ENCODE results near the gene LRRC8D. TPM values are rescaled to one million over a fixed set of nuclear protein-coding genes. Genes with fewer than 3 reads are reported as not detected.
A peak's percentile ranks its signal among the peaks of the same experiment; 100 is the strongest.

Gene LRRC8D
- total RNA-seq, 3 donors from 2014 or later (not counting 1 experiment from before 2014, with no cell fraction given): 16.2 to 26.2 (median 17.1) TPM

- Histone ChIP-seq H3K27me3 (ENCODE audit: control insufficient read depth, insufficient read depth, low read length) (no peaks in the 10 kb centered on the region), H3K4me1 (ENCODE audit: control insufficient read depth, insufficient read depth, low read length) (no peaks in the 10 kb centered on the region), H3K36me3 (ENCODE audit: control insufficient read depth, insufficient read depth, low read length) (peaks cover 11% of the 10 kb centered on the region), H3K4me3 (ENCODE audit: low read length) (no peak overlapping the region), H3K27ac (ENCODE audit: low read length) (no peak overlapping the region), H3K9me3 (ENCODE audit: control insufficient read depth, insufficient read depth, low read length) (no peaks in the 10 kb centered on the region)
- Mint-ChIP-seq H3K27ac (no peak overlapping the region), H3K27me3 (ENCODE audit: low read depth in 2 of 2) (no peaks in the 10 kb centered on the region), H3K36me3 (peaks cover 13% of the 10 kb centered on the region), H3K4me3 (no peak overlapping the region), H3K9me3 (no peaks in the 10 kb centered on the region), H3K4me1 (peaks cover 0 to 7% of the 10 kb centered on the region in 2 donors)
- TF ChIP-seq, protein P1, sequence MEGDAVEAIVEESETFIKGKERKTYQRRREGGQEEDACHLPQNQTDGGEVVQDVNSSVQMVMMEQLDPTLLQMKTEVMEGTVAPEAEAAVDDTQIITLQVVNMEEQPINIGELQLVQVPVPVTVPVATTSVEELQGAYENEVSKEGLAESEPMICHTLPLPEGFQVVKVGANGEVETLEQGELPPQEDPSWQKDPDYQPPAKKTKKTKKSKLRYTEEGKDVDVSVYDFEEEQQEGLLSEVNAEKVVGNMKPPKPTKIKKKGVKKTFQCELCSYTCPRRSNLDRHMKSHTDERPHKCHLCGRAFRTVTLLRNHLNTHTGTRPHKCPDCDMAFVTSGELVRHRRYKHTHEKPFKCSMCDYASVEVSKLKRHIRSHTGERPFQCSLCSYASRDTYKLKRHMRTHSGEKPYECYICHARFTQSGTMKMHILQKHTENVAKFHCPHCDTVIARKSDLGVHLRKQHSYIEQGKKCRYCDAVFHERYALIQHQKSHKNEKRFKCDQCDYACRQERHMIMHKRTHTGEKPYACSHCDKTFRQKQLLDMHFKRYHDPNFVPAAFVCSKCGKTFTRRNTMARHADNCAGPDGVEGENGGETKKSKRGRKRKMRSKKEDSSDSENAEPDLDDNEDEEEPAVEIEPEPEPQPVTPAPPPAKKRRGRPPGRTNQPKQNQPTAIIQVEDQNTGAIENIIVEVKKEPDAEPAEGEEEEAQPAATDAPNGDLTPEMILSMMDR (IDR thresholded peaks at IDR 0.05): no peak
- 98% methylated on average over 7 of the region's 7 CpGs for WGBS (ENCODE audit: insufficient coverage)
- DNase-seq (no peak), ATAC-seq (no peak)
- intact Hi-C loops (cut with micrococcal nuclease): no loop called here
Measured at GRCh38 chr1:89939059-89939570, 118.3 kb downstream of the LRRC8D start.

- Mint-ChIP-seq H3K27me3 (ENCODE audit: low read depth in 2 of 2) (no peaks in the 10 kb centered on the region), H3K4me1 (peaks cover 0 to 7% of the 10 kb centered on the region in 2 donors), H3K27ac (no peak overlapping the region), H3K36me3 (peaks cover 6% of the 10 kb centered on the region), H3K9me3 (no peaks in the 10 kb centered on the region), H3K4me3 (no peak overlapping the region)
- Histone ChIP-seq H3K27ac (ENCODE audit: low read length) (no peak overlapping the region), H3K36me3 (ENCODE audit: control insufficient read depth, insufficient read depth, low read length) (peaks cover 7% of the 10 kb centered on the region), H3K9me3 (ENCODE audit: control insufficient read depth, insufficient read depth, low read length) (no peaks in the 10 kb centered on the region), H3K4me3 (ENCODE audit: low read length) (no peak overlapping the region), H3K4me1 (ENCODE audit: control insufficient read depth, insufficient read depth, low read length) (no peaks in the 10 kb centered on the region), H3K27me3 (ENCODE audit: control insufficient read depth, insufficient read depth, low read length) (no peaks in the 10 kb centered on the region)
- 97% methylated on average over 9 of the region's 9 CpGs for WGBS (ENCODE audit: insufficient coverage)
- ATAC-seq (no peak), DNase-seq (no peak)
- TF ChIP-seq, protein P1 (IDR thresholded peaks at IDR 0.05): no peak
- intact Hi-C loops (cut with micrococcal nuclease): no loop called here
Measured at GRCh38 chr1:89939693-89940438, 119.0 kb downstream of the LRRC8D start.

DNA sequence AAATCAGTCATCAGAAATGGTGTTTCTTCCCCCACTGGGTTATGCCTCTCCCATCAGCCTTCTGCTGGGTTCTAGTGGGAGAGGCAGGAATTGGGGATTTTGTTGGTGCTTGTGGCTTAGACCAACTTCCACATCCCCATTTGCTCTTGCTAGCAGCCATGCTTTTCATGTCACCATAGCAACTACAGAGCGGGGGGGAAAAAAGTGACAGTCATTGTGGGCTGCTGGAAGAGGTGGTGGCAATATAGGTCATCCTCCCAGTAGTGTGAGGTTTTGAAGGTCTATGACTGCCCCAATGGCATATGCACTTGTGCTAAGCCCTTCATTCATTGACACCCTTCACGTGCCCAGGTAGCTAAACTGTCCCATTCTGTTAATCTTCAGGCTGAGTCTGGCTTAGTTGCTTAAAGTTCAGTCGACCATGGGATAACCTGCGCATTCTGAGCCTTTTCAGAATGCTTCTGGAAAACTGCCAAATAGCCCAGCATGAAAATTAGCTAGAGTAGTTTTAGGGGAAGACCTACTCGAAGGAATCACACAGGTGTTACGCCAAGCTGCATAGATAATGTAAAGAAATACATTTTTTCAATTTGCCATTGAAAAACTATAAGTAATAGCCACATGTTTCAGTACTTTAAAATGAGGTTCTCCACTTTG is 120.4 kb downstream of the LRRC8D start:
- DNase-seq (peak in 1 of 2 donors; percentile 23), ATAC-seq (peak; percentile 44 to 57 (median 47))
- Histone ChIP-seq H3K27ac (ENCODE audit: low read length) (no peak overlapping the region), H3K36me3 (ENCODE audit: control insufficient read depth, insufficient read depth, low read length) (peaks cover 2% of the 10 kb centered on the region), H3K4me1 (ENCODE audit: control insufficient read depth, insufficient read depth, low read length) (no peaks in the 10 kb centered on the region), H3K9me3 (ENCODE audit: control insufficient read depth, insufficient read depth, low read length) (no peaks in the 10 kb centered on the region), H3K4me3 (ENCODE audit: low read length) (no peak overlapping the region), H3K27me3 (ENCODE audit: control insufficient read depth, insufficient read depth, low read length) (no peaks in the 10 kb centered on the region)
- Mint-ChIP-seq H3K4me3 (no peak overlapping the region), H3K27ac (no peak overlapping the region), H3K36me3 (no peaks in the 10 kb centered on the region), H3K27me3 (ENCODE audit: low read depth in 2 of 2) (no peaks in the 10 kb centered on the region), H3K9me3 (no peaks in the 10 kb centered on the region), H3K4me1 (peaks cover 0 to 7% of the 10 kb centered on the region in 2 donors)
- intact Hi-C loops (cut with micrococcal nuclease): no loop called here
- TF ChIP-seq, protein P1 (IDR thresholded peaks at IDR 0.05): no peak
- WGBS (ENCODE audit: insufficient coverage): 78% methylated on average over 4 of the region's 6 CpGs

Measured in natural killer cell (primary cell).